ENCODE measurements around the gene TSC2.

- no peak for TF ChIP-seq CTCF (conservative IDR thresholded peaks at IDR 0.05)
- no peak for TF ChIP-seq EZH2 (IDR thresholded peaks at IDR 0.05; ENCODE audit: low read depth)
Observed at GRCh38 chr16:2093793-2094192, 46.0 kb downstream of the TSC2 start.
